Panc1 (cell line): Measurements from ENCODE around the gene PKP3. TPM values are rescaled to one million over a fixed set of nuclear protein-coding genes. Genes with fewer than 3 reads are reported as not detected.
A peak's percentile ranks its signal among the peaks of the same experiment; 100 is the strongest.

ENCODE experiments used
- ATAC-seq: fragments of 200-7000 bp; cut with Tn5 transposase; 2 replicates; pipeline ENCODE4 v1.9.1; 2020; ENCODE audit warnings: mild to moderate bottlenecking, moderate library complexity
- BruUV-seq: library from RNA; stranded (reverse); fragments of 400-500 nt; replicated peaks from 2 replicates; lab custom pipeline; 2021; lab: Mats Ljungman, UMichigan
- CTCF ChIA-PET: fragments of 300-600 bp; sonication (Branson Sonifier 250); formaldehyde crosslinking; loops from one replicate; lab custom pipeline; 2022; ENCODE audit warnings: antibody characterized with exemption; lab: Charles Lee
- POLR2A ChIA-PET: fragments of 300-600 bp; sonication (Branson Sonifier 250); formaldehyde crosslinking; loops from one replicate; lab custom pipeline; 2022; ENCODE audit warnings: antibody characterized with exemption; lab: Charles Lee
- DNase-seq: peaks from one replicate; pipeline ENCODE4 v3.0.0-alpha.2; 2010; ENCODE audit warnings: low read depth, low spot score
- H3K27ac ChIP-seq: 2 replicates; pipeline ENCODE4 v1.5.1; 2011; ENCODE audit warnings: mild to moderate bottlenecking, low read length, inconsistent platforms
- H3K27me3 ChIP-seq: fragments of 200-500 bp; sonication (Bioruptor generic); 2 replicates; pipeline ENCODE4 v1.6.0; 2014; ENCODE audit warnings: low read length, inconsistent platforms; ENCODE audit not compliant: control insufficient read depth, insufficient read depth
- H3K36me3 ChIP-seq: fragments of 200-500 bp; sonication (Bioruptor generic); 2 replicates; pipeline ENCODE4 v1.5.1; 2014; ENCODE audit warnings: inconsistent platforms, mild to moderate bottlenecking, low read length, moderate library complexity; ENCODE audit not compliant: control insufficient read depth, insufficient read depth
- H3K4me1 ChIP-seq: 2 replicates; pipeline ENCODE4 v1.5.1; 2011; ENCODE audit warnings: inconsistent platforms, mild to moderate bottlenecking, low read length, moderate library complexity; ENCODE audit not compliant: control insufficient read depth, insufficient read depth
- H3K4me3 ChIP-seq, 2 experiments: 2 replicates each; pipeline ENCODE4 v1.5.1; 2011 to 2012; ENCODE audit warnings: low read depth in 2 of 2, low read length in 2 of 2, mild to moderate bottlenecking in 2 of 2, inconsistent platforms in 1 of 2, moderate library complexity in 1 of 2
- H3K9me3 ChIP-seq: fragments of 200-500 bp; sonication (Bioruptor generic); 2 replicates; pipeline ENCODE4 v1.5.1; 2014; ENCODE audit warnings: low read depth, mild to moderate bottlenecking, inconsistent platforms, low read length, moderate library complexity; ENCODE audit not compliant: control insufficient read depth, insufficient read depth
- POLR2AphosphoS5 ChIP-seq: IDR thresholded peaks from 2 replicates; pipeline ENCODE4 v1.6.1; 2012; ENCODE audit warnings: mild to moderate bottlenecking, low read depth, low read length, moderate library complexity
- SIN3A ChIP-seq: IDR thresholded peaks from 2 replicates; pipeline ENCODE4 v1.6.1; 2012; ENCODE audit warnings: low read depth, mild to moderate bottlenecking, low read length, moderate library complexity, borderline replicate concordance; ENCODE audit not compliant: insufficient read depth
- TCF7L2 ChIP-seq: IDR thresholded peaks from 2 replicates; pipeline ENCODE4 v1.6.1; 2011; ENCODE audit warnings: mild to moderate bottlenecking, low read depth, low read length, inconsistent platforms
- in situ Hi-C: cut with HindIII; loops from 2 replicates; pipeline ENCODE4 v1.10.0; 2016; ENCODE audit warnings: low sequenced_read_pairs, low pct_unique_long_range_greater_than_20kb
- intact Hi-C: fragments of 100-400 bp; cut with micrococcal nuclease; formaldehyde crosslinking; loops from one replicate; pipeline ENCODE4 v1.10.0; 2022; ENCODE audit not compliant: unreplicated experiment
- total RNA-seq: library from RNA; stranded (reverse); gene quantifications from one replicate; pipeline ENCODE4 v1.2.1, GENCODE V29; 2021; ENCODE audit not compliant: unreplicated experiment
- TF ChIP-seq, protein P1 (sequence below): fragments of 450-650 bp; IDR thresholded peaks from 2 replicates; pipeline ENCODE4 v1.5.1; 2017; ENCODE audit warnings: mild to moderate bottlenecking
- TF ChIP-seq, protein P2 (sequence below), 2 experiments: IDR thresholded peaks; 2 replicates each; pipeline ENCODE4 v1.6.1; 2011 to 2012; ENCODE audit warnings: low read depth in 2 of 2, control low read depth in 1 of 2, low read length in 1 of 2, mild to moderate bottlenecking in 1 of 2, moderate library complexity in 1 of 2; ENCODE audit not compliant: insufficient read depth in 1 of 2

PKP3 gene
- total RNA-seq, 1 experiment from 2014 or later = 36.8 TPM

DNA sequence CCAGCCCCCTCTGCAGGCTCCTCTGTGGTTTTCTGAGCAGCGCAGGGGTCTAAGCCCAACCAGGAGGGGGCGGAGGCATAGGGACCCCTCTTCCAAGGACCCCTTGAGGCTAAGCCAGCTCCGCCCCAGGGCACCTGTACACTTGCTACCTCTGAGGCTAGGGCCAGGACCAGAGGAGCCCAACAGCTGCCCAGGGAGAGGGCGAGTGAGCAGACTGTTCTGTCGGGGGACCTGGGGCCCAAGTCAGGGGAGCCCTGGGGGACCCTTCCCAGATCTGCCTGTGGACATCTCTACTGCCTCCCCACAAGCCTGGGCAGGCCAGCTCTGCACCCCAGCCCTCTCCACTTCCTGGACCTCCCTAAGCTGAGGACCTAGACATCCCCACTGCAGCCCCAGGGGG is 23.0 kb upstream of the PKP3 start:
- DNase-seq = no peak
- Histone ChIP-seq H3K4me1 (peaks cover 27% of the 10 kb centered on the region), H3K9me3 (no peaks in the 10 kb centered on the region), H3K36me3 (no peaks in the 10 kb centered on the region), H3K27me3 (no peaks in the 10 kb centered on the region), H3K4me3 (peak overlapping the region in 1 of 2 experiments; percentile 72; a peak in 2 of 4 replicates), H3K27ac (peak overlapping the region; percentile 35; the same call in 1 of the 2 replicates)
- no peak; the same call in 1 of the 2 replicates for ATAC-seq
- TF ChIP-seq TCF7L2 (no peak), SIN3A (no peak), POLR2AphosphoS5 (no peak)
- in situ Hi-C loops = no loop called here
- no TSS peak for BruUV-seq
- intact Hi-C loops = no loop called here
- POLR2A ChIA-PET = interaction anchor here (0.5 kb wide), 1 partner anchor 67 kb away, joined by 17 read pairs; no protein-coding TSS in a partner anchor
- CTCF ChIA-PET = interaction anchor here (1.2 kb wide), 1 partner anchor 8 kb away, joined by 6 read pairs; no protein-coding TSS in a partner anchor

DNA sequence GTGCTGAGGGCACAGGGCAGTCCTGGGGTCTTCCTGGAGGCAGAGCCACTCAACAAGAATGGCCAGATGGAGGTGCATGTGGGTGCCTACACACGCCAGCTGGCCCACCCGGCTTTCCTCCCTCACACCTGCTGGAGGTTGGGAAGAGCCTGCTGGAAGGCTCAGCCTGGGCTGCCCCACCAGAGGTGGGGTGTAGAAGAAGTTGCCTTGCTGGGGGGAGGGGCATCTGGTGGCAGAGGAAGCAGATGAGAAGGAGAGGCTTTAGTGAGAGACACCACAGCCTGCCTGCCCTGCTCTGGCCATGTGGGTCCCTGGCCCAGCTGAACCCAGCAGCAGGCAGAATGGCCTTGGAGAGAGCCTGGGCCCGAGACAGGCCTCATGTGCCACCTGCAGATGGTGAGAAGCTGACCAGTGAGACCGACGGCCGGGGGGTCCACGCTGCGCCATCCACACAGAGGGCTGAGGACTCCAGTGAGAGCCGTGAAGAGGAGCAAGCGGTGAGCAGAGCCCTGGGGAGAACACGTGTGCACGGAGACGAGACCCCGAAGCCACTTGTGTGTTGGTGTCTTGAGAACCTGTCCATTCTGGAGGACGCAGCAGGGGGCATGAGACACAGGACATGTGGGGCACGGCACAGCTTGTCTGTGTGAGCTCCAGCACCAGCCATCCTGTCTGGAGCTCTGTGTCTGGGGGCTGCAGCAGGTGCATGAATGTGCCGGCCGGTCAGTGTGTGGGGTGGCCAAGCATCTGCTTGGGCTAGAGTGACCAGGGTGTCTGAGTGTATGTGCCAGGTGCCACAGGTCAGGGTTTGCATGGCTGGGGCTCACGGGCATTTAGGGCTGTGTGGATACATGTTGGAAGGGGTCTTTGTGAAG is 22.1 kb upstream of the PKP3 start:
- no peaks in the 10 kb centered on the region for H3K9me3 ChIP-seq
- 0 out of 4 replicates have a peak overlapping the region, but pooled peaks of 1 of the 2 experiments have one; percentile 72 for H3K4me3 ChIP-seq
- no peaks in the 10 kb centered on the region for H3K36me3 ChIP-seq
- peak overlapping the region; percentile 35; the same call in 1 of the 2 replicates for H3K27ac ChIP-seq
- POLR2A ChIA-PET = no interaction called here
- intact Hi-C loops (no loop called here), in situ Hi-C loops (no loop called here)
- ATAC-seq = peak; percentile 5
- no peak for DNase-seq
- H3K27me3 ChIP-seq = no peaks in the 10 kb centered on the region
- TF ChIP-seq, protein P1, sequence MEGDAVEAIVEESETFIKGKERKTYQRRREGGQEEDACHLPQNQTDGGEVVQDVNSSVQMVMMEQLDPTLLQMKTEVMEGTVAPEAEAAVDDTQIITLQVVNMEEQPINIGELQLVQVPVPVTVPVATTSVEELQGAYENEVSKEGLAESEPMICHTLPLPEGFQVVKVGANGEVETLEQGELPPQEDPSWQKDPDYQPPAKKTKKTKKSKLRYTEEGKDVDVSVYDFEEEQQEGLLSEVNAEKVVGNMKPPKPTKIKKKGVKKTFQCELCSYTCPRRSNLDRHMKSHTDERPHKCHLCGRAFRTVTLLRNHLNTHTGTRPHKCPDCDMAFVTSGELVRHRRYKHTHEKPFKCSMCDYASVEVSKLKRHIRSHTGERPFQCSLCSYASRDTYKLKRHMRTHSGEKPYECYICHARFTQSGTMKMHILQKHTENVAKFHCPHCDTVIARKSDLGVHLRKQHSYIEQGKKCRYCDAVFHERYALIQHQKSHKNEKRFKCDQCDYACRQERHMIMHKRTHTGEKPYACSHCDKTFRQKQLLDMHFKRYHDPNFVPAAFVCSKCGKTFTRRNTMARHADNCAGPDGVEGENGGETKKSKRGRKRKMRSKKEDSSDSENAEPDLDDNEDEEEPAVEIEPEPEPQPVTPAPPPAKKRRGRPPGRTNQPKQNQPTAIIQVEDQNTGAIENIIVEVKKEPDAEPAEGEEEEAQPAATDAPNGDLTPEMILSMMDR = no peak
- TF ChIP-seq SIN3A = no peak
- no TSS peak for BruUV-seq
- CTCF ChIA-PET = interaction anchor here (1.2 kb wide), 1 partner anchor 9 kb away, joined by 6 read pairs; no protein-coding TSS in a partner anchor
- peaks cover 27% of the 10 kb centered on the region for H3K4me1 ChIP-seq

DNA sequence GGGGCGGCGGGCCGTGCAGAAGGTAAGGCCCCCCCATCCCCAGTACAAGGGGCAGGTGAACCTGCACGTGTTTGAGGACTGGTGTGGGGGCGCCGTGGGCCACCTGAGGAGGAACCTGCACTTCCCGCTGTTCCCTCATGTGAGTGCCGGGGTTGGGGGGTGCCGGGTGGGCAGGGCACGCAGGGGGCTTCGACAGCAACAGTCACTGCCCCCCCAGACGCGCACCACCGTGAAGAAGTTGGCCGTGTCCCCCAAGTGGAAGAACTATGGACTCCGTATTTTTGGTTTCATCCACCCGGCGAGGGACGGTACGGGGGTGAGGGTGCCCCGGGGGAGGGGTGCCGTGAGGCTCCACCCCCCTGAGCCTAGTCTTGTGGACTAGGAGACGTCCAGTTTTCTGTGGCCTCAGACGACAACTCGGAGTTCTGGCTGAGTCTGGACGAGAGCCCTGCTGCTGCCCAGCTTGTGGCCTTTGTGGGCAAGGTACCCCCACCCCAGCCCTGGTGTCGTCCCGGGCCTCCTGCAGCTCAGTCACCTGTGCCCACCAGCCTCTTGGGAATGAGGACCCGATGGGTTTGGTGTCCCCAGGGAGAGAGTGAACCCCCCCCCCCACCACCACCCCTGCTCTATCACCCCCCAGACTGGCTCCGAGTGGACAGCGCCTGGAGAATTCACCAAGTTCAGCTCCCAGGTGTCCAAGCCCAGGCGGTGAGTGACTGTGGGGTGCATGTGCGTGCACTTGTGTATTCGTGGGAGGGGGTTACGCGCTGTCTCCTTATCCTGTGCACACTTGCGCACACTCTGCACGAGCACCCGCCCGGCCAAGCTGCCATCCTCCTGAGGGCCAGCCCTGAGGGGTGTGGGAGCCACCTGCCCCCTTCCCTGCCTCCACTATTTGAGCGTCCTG is 20.9 kb upstream of the PKP3 start:
- Histone ChIP-seq H3K9me3 (no peaks in the 10 kb centered on the region), H3K4me3 (no peak overlapping the region), H3K36me3 (no peaks in the 10 kb centered on the region), H3K4me1 (peaks cover 25% of the 10 kb centered on the region), H3K27ac (no peak overlapping the region), H3K27me3 (no peaks in the 10 kb centered on the region)
- DNase-seq (no peak), ATAC-seq (no peak)
- ChIA-PET POLR2A (interaction anchor here (0.6 kb wide), 1 partner anchor 9 kb away, joined by 7 read pairs; no protein-coding TSS in a partner anchor), CTCF (no interaction called here)
- BruUV-seq = no TSS peak
- in situ Hi-C loops (no loop called here), intact Hi-C loops (no loop called here)
- TF ChIP-seq POLR2AphosphoS5 = no peak
- TF ChIP-seq, protein P2, sequence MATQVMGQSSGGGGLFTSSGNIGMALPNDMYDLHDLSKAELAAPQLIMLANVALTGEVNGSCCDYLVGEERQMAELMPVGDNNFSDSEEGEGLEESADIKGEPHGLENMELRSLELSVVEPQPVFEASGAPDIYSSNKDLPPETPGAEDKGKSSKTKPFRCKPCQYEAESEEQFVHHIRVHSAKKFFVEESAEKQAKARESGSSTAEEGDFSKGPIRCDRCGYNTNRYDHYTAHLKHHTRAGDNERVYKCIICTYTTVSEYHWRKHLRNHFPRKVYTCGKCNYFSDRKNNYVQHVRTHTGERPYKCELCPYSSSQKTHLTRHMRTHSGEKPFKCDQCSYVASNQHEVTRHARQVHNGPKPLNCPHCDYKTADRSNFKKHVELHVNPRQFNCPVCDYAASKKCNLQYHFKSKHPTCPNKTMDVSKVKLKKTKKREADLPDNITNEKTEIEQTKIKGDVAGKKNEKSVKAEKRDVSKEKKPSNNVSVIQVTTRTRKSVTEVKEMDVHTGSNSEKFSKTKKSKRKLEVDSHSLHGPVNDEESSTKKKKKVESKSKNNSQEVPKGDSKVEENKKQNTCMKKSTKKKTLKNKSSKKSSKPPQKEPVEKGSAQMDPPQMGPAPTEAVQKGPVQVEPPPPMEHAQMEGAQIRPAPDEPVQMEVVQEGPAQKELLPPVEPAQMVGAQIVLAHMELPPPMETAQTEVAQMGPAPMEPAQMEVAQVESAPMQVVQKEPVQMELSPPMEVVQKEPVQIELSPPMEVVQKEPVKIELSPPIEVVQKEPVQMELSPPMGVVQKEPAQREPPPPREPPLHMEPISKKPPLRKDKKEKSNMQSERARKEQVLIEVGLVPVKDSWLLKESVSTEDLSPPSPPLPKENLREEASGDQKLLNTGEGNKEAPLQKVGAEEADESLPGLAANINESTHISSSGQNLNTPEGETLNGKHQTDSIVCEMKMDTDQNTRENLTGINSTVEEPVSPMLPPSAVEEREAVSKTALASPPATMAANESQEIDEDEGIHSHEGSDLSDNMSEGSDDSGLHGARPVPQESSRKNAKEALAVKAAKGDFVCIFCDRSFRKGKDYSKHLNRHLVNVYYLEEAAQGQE (IDR thresholded peaks at IDR 0.05; ENCODE audit: insufficient read depth in 1 of 2, low read depth in 2 of 2, low read length in 1 of 2) = 0 out of 4 replicates have a peak, but pooled peaks of 1 of the 2 experiments have one; percentile 32
